Natural killer cell (primary cell): ENCODE measurements around the gene NPC2. TPM values are rescaled to one million over a fixed set of nuclear protein-coding genes. Genes with fewer than 3 reads are reported as not detected.

Experiments used
- ATAC-seq, 3 donors: fragments of 150-1000 bp in 2 of 3; fragments of 200-7000 bp in 1 of 3; cut with Tn5 transposase; 1 replicate in 1 of 3; 2 replicates in 2 of 3; pipeline ENCODE4 v1.10.0; 2021; ENCODE audit warnings: mild to moderate bottlenecking in 2 of 3, moderate library complexity in 2 of 3
- DNase-seq, 2 donors: peaks; one replicate each; pipeline versions ENCODE4 v3.0.0 to v3.0.0-alpha.2; 2013 to 2021; ENCODE audit warnings: mixed read lengths in 1 of 2
- H3K27ac ChIP-seq: one replicate; pipeline ENCODE4 v1.5.1; 2013; ENCODE audit warnings: mild to moderate bottlenecking, low read length
- H3K27me3 ChIP-seq: one replicate; pipeline ENCODE4 v1.6.1; 2013; ENCODE audit warnings: low read length; ENCODE audit not compliant: control insufficient read depth, insufficient read depth
- H3K36me3 ChIP-seq: one replicate; pipeline ENCODE4 v1.6.1; 2013; ENCODE audit warnings: low read length; ENCODE audit not compliant: control insufficient read depth, insufficient read depth
- H3K4me1 ChIP-seq: one replicate; pipeline ENCODE4 v1.6.1; 2013; ENCODE audit warnings: low read length; ENCODE audit not compliant: control insufficient read depth, insufficient read depth
- H3K4me3 ChIP-seq: one replicate; pipeline ENCODE4 v1.5.1; 2013; ENCODE audit warnings: low read length
- H3K9me3 ChIP-seq: one replicate; pipeline ENCODE4 v1.6.1; 2013; ENCODE audit warnings: low read length; ENCODE audit not compliant: control insufficient read depth, insufficient read depth
- H3K27ac Mint-ChIP-seq, 2 donors: one replicate each; pipeline ENCODE4 v1.8.0; 2022; ENCODE audit warnings: mild to moderate bottlenecking in 2 of 2, mixed read lengths in 2 of 2, moderate library complexity in 1 of 2
- H3K27me3 Mint-ChIP-seq, 2 donors: one replicate each; pipeline ENCODE4 v1.8.0; 2022; ENCODE audit warnings: low read depth in 2 of 2, mixed read lengths in 2 of 2
- H3K36me3 Mint-ChIP-seq: one replicate; pipeline ENCODE4 v1.8.0; 2022; ENCODE audit warnings: mixed read lengths
- H3K4me1 Mint-ChIP-seq, 2 donors: one replicate each; pipeline ENCODE4 v1.8.0; 2022; ENCODE audit warnings: mixed read lengths in 2 of 2
- H3K4me3 Mint-ChIP-seq: one replicate; pipeline ENCODE4 v1.8.0; 2022; ENCODE audit warnings: mild to moderate bottlenecking, moderate library complexity, mixed read lengths
- H3K9me3 Mint-ChIP-seq, 2 donors: one replicate each; pipeline ENCODE4 v1.8.0; 2022; ENCODE audit warnings: mixed read lengths in 2 of 2
- CTCF ChIP-seq: fragments of 200-600 bp; IDR thresholded peaks from one replicate; pipeline ENCODE4 v1.8.0; 2022; ENCODE audit warnings: antibody characterized with exemption
- WGBS: methylation state at CpG from one replicate; pipeline ENCODE4 v1.1.7; 2013; ENCODE audit warnings: missing lambda C conversion rate; ENCODE audit not compliant: insufficient coverage; 5-methylcytosine and 5-hydroxymethylcytosine counted together
- intact Hi-C: fragments of 100-400 bp; cut with micrococcal nuclease; formaldehyde crosslinking; loops from one replicate; pipeline ENCODE4 v1.14.2; 2022
- total RNA-seq, 4 donors: library from RNA; stranded (reverse); fragments of 120-200 nt in 1 of 4; gene quantifications; one replicate each; pipeline versions ENCODE4 v1.2.3 to v1.2.4, GENCODE V29; 2013 to 2022

Gene NPC2
- total RNA-seq, 3 donors from 2014 or later (not counting 1 experiment from before 2014, with no cell fraction given) = 33.2 to 53.6 (median 33.5) TPM

- no peak for TF ChIP-seq CTCF
- H3K4me3 ChIP-seq = no peak overlapping the region
- no peak overlapping the region for H3K27ac Mint-ChIP-seq
- H3K9me3 Mint-ChIP-seq = no peaks in the 10 kb centered on the region
- H3K4me1 Mint-ChIP-seq = peaks cover 0 to 12% of the 10 kb centered on the region in 2 donors
- H3K9me3 ChIP-seq = no peaks in the 10 kb centered on the region
- no peaks in the 10 kb centered on the region for H3K36me3 ChIP-seq
- H3K4me3 Mint-ChIP-seq = no peak overlapping the region
- H3K4me1 ChIP-seq = peaks cover 9% of the 10 kb centered on the region
- H3K27ac ChIP-seq = no peak overlapping the region
- no peaks in the 10 kb centered on the region for H3K36me3 Mint-ChIP-seq
- 75% methylated on average over 10 of the region's 10 CpGs for WGBS
- ATAC-seq (no peak), DNase-seq (no peak)
- H3K27me3 Mint-ChIP-seq = no peaks in the 10 kb centered on the region
- no peaks in the 10 kb centered on the region for H3K27me3 ChIP-seq
- intact Hi-C loops = no loop called here
Observed at GRCh38 chr14:74511966-74512830, 19.1 kb upstream of the NPC2 start.

GRCh38 chr14:74510959-74511409, 17.9 kb upstream of the NPC2 start:
- 92% methylated on average over 10 of the region's 10 CpGs for WGBS
- Histone ChIP-seq H3K27me3 (no peaks in the 10 kb centered on the region), H3K4me1 (peaks cover 9% of the 10 kb centered on the region), H3K4me3 (no peak overlapping the region), H3K9me3 (no peaks in the 10 kb centered on the region), H3K36me3 (no peaks in the 10 kb centered on the region), H3K27ac (no peak overlapping the region)
- ATAC-seq (no peak), DNase-seq (no peak)
- Mint-ChIP-seq H3K27ac (no peak overlapping the region), H3K4me1 (peaks cover 0 to 12% of the 10 kb centered on the region in 2 donors), H3K36me3 (no peaks in the 10 kb centered on the region), H3K27me3 (no peaks in the 10 kb centered on the region), H3K4me3 (no peak overlapping the region), H3K9me3 (no peaks in the 10 kb centered on the region)
- TF ChIP-seq CTCF = no peak
- intact Hi-C loops = no loop called here

GRCh38 chr14:74510223-74510931, 17.3 kb upstream of the NPC2 start:
- no peak for ATAC-seq
- no peak for TF ChIP-seq CTCF

More at GRCh38 chr14:74510223-74510931, 17.3 kb upstream of the NPC2 start:
- intact Hi-C loops = no loop called here
- Histone ChIP-seq H3K4me3 (no peak overlapping the region), H3K4me1 (peaks cover 9% of the 10 kb centered on the region), H3K27ac (no peak overlapping the region), H3K36me3 (no peaks in the 10 kb centered on the region), H3K27me3 (no peaks in the 10 kb centered on the region), H3K9me3 (no peaks in the 10 kb centered on the region)
- Mint-ChIP-seq H3K9me3 (no peaks in the 10 kb centered on the region), H3K4me3 (no peak overlapping the region), H3K27me3 (no peaks in the 10 kb centered on the region), H3K36me3 (no peaks in the 10 kb centered on the region), H3K27ac (no peak overlapping the region), H3K4me1 (peaks cover 0 to 12% of the 10 kb centered on the region in 2 donors)
- 89% methylated on average over 21 of the region's 21 CpGs for WGBS
- no peak for DNase-seq
